ENCODE results near the gene MEAK7.
A peak's percentile ranks its signal among the peaks of the same experiment; 100 is the strongest.
"Not testable (repeated sequence)": the region's sequence is repeated elsewhere in the genome, so short reads cannot be mapped to it uniquely, and the experiment has no call there.

MEAK7 gene

DNA sequence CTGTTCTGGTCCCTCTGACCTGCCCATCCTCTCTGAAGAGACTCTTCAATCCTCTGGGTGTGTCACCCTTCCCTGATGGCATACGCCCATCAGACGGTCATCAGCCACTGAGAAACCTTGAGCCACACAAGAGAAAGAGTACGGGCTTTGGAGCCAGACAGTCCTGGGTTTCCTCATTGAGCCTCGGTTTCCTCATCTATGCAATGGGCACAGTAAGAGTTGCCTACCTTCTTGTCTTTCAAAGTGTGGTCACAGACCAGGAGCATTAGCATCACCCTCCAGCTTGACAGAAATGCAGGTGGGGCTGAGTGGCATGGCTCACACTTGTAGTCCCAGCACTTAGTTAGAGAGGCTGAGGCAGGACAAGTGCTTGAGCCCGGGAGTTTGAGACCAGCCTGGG is 26.1 kb upstream of the MEAK7 start:
- no peak for DNase-seq (ENCODE audit: low read depth)
- TF ChIP-seq MYC (IDR thresholded peaks at IDR 0.05; ENCODE audit: low read depth, low read length) (no peak), POLR2A (IDR thresholded peaks at IDR 0.05; ENCODE audit: extremely low read depth, insufficient read length) (no peak)
- TF ChIP-seq, protein P1, sequence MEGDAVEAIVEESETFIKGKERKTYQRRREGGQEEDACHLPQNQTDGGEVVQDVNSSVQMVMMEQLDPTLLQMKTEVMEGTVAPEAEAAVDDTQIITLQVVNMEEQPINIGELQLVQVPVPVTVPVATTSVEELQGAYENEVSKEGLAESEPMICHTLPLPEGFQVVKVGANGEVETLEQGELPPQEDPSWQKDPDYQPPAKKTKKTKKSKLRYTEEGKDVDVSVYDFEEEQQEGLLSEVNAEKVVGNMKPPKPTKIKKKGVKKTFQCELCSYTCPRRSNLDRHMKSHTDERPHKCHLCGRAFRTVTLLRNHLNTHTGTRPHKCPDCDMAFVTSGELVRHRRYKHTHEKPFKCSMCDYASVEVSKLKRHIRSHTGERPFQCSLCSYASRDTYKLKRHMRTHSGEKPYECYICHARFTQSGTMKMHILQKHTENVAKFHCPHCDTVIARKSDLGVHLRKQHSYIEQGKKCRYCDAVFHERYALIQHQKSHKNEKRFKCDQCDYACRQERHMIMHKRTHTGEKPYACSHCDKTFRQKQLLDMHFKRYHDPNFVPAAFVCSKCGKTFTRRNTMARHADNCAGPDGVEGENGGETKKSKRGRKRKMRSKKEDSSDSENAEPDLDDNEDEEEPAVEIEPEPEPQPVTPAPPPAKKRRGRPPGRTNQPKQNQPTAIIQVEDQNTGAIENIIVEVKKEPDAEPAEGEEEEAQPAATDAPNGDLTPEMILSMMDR (IDR thresholded peaks at IDR 0.05; ENCODE audit: low read depth, low read length), result no peak
- TF ChIP-seq, protein P2, sequence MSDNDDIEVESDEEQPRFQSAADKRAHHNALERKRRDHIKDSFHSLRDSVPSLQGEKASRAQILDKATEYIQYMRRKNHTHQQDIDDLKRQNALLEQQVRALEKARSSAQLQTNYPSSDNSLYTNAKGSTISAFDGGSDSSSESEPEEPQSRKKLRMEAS (IDR thresholded peaks at IDR 0.05; ENCODE audit: low read depth, low read length), result no peak
- no peak overlapping the region for H3K4me3 ChIP-seq (ENCODE audit: low read depth, low read length)

DNA sequence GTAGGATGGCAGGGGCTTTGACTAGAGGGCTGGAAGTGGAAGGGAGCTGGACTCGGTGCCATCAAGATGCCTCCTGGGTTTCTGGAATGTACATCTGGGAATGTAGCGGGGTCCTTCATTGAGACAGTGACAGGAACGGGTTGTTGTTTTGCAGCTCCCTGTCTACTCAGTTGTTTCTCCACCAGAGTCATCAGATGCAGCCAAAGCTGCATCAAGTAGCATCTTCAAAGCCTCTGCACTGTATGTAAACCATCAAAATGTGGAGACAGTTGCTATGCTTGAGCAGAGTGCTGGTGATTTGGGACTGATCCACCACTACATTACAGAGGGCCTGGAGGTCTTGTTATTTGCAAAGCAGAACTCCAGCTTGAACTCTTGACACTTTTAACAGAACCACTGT is 25.1 kb upstream of the MEAK7 start:
- no peak for DNase-seq (ENCODE audit: low read depth)
- no peak overlapping the region for H3K4me3 ChIP-seq (ENCODE audit: low read depth, low read length)
- TF ChIP-seq, protein P2 (IDR thresholded peaks at IDR 0.05; ENCODE audit: low read depth, low read length), result no peak
- no peak for TF ChIP-seq POLR2A (IDR thresholded peaks at IDR 0.05; ENCODE audit: extremely low read depth, insufficient read length)
- no peak for TF ChIP-seq MYC (IDR thresholded peaks at IDR 0.05; ENCODE audit: low read depth, low read length)
- TF ChIP-seq, protein P1 (IDR thresholded peaks at IDR 0.05; ENCODE audit: low read depth, low read length), result no peak

DNA sequence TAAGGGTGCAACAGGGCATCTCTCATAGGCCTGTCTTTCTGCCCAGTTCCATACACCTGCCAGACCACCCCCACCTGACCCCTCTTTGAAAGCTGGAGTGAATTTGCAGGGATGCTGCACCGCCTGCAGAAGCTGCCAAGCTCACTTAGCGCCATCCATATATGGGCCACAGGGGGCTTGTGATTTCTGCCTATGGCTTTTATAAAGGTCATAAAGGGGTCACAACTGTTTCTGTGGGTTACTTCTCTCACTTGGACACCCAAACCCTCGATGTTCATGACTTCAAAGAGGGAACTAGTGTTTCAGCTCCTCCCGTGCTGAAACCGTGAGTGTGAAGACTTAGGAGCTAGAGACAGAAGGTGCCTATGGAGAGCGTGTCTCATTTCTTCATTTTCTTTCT is 23.9 kb upstream of the MEAK7 start:
- peak; percentile 78 for DNase-seq (ENCODE audit: low read depth)
- TF ChIP-seq, protein P1 (IDR thresholded peaks at IDR 0.05; ENCODE audit: low read depth, low read length), result no peak
- no peak for TF ChIP-seq POLR2A (IDR thresholded peaks at IDR 0.05; ENCODE audit: extremely low read depth, insufficient read length)
- no peak for TF ChIP-seq MYC (IDR thresholded peaks at IDR 0.05; ENCODE audit: low read depth, low read length)
- no peak overlapping the region for H3K4me3 ChIP-seq (ENCODE audit: low read depth, low read length)

DNA sequence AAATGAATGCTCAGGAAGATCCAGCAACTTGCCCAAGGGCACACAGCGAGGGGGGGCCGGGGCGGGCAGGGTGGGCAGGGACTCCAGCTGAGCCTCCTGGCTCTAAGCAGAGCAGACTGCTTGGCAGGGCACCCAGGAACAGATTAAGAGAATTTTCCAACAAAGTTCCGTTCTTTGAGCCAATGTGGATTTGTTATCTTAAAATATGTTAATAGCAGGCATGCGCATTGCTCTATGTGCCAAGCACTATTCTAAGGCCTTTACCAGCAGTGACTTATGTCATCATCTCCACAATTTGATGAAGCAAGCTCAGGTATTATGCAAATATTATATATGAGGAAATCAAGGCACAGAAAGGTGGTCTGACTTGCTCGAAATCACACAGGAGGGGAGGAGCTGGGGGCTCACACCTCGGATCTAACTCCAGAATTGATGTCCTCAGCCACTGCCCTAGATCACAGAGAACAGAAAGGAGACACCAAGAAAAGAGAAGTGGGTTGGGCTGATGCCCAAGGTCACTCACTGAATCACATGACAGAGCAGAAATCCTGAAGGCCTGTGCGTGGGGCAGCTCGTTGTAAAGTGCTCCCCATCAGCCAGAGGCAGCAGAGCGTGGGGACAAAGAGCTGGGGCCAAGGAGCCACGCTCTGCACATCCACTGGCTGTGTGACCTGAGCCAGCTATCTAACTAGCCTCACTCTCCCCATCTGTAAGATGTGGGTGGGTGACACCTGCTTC is 23.2 kb upstream of the MEAK7 start:
- peak; percentile 51 for DNase-seq (ENCODE audit: low read depth)
- TF ChIP-seq POLR2A (IDR thresholded peaks at IDR 0.05; ENCODE audit: extremely low read depth, insufficient read length) (no peak), MYC (IDR thresholded peaks at IDR 0.05; ENCODE audit: low read depth, low read length) (no peak)
- TF ChIP-seq, protein P2 (IDR thresholded peaks at IDR 0.05; ENCODE audit: low read depth, low read length), result no peak
- TF ChIP-seq, protein P1 (IDR thresholded peaks at IDR 0.05; ENCODE audit: low read depth, low read length), result no peak
- no peak overlapping the region for H3K4me3 ChIP-seq (ENCODE audit: low read depth, low read length)

DNA sequence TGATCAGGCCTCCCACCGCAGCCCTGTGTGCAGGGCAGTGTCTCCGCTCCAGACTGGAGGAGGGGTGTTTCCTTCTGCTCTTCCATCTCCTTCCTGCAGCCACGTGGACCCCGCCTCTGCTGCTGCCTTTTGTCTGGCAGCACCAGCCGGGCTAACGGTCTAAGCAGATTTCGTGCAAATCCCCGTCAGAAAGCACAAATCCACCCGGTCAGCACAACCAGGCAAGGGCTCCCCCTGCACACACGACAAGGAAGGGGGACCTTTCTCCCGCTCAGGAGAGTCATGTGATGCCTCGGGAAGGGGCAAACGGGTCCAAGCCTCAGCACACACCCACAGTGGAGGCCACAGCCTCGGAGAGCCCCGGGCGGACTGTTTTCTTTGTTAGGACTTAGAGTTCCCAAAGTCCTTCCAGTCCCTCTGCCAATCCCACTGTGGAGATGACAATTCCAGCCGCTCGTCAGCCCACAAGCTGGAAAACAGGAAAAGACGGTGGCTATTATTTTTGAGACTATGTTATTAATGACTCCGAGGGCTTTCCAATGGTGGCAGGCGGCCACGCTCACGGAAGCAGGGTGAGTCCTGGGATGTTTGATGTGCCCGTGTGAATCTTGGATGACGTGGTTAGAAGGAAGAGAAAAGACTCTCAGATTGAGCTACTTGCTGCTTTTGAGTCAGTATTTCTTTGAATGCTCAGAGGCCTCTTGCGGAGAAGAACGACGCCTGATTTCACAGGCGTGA is 22.5 kb upstream of the MEAK7 start:
- TF ChIP-seq, protein P1 (IDR thresholded peaks at IDR 0.05; ENCODE audit: low read depth, low read length), result no peak
- no peak for TF ChIP-seq MYC (IDR thresholded peaks at IDR 0.05; ENCODE audit: low read depth, low read length)
- no peak for TF ChIP-seq POLR2A (IDR thresholded peaks at IDR 0.05; ENCODE audit: extremely low read depth, insufficient read length)
- TF ChIP-seq, protein P2 (IDR thresholded peaks at IDR 0.05; ENCODE audit: low read depth, low read length), result no peak
- no peak overlapping the region for H3K4me3 ChIP-seq (ENCODE audit: low read depth, low read length)
- no peak for DNase-seq (ENCODE audit: low read depth)

DNA sequence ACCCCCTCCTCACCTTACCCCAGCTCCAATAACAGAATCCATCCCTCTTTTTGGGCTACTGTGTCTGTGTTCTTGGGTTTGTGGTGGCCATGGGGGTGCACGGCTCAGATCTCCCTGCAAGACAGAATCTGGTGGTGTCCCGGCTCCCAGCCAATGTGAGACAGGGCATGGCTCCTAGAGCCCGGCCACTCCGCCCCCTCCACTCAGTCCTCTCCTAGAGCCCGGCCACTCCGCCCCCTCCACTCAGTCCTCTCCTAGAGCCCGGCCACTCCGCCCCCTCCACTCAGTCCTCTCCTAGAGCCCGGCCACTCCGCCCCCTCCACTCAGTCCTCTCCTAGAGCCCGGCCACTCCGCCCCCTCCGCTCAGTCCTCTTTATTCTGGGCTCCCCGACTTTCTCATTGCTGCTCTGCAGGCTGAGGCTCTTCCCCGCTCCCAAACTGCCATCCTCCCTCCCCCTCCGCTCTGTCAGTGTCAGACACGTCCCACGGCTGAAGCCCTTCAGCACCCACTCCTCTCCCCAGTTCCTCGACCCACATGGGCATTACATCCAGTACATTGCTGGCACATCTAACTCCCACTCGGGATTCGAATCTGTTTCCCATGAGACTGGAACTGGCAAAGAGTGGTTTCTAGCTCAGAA is 20.6 kb upstream of the MEAK7 start:
- H3K4me3 ChIP-seq (ENCODE audit: low read depth, low read length); DNase-seq (ENCODE audit: low read depth): not testable (repeated sequence)

Measured in NB4 (cell line).